WERI-Rb-1 (cell line): Measurements from ENCODE around the gene RGS4.

ENCODE experiments used
- DNase-seq: peaks from one replicate; pipeline ENCODE4 v3.0.0-alpha.2; 2020
- H3K27ac ChIP-seq: fragments of 250-450 bp; sonication (Bioruptor Pico); 2 replicates; pipeline ENCODE4 v1.5.1; 2020; ENCODE audit warnings: mild to moderate bottlenecking, moderate library complexity
- H3K27me3 ChIP-seq: fragments of 250-450 bp; sonication (Bioruptor Pico); 2 replicates; pipeline ENCODE4 v1.5.1; 2021; ENCODE audit warnings: mild to moderate bottlenecking, low read depth, moderate library complexity; ENCODE audit not compliant: insufficient read depth, severe bottlenecking
- H3K36me3 ChIP-seq: fragments of 250-450 bp; sonication (Bioruptor Pico); 2 replicates; pipeline ENCODE4 v1.5.1; 2020; ENCODE audit warnings: mild to moderate bottlenecking, moderate library complexity
- H3K4me3 ChIP-seq: 2 replicates; pipeline ENCODE4 v1.5.1; 2011; ENCODE audit warnings: low read depth, mild to moderate bottlenecking, control low read depth, low read length
- H3K9me3 ChIP-seq: fragments of 250-450 bp; sonication (Bioruptor Pico); 2 replicates; pipeline ENCODE4 v1.5.1; 2021; ENCODE audit warnings: mild to moderate bottlenecking, moderate library complexity; ENCODE audit not compliant: severe bottlenecking
- TF ChIP-seq, protein P1 (sequence below): IDR thresholded peaks from 2 replicates; pipeline ENCODE4 v1.5.1; 2011; ENCODE audit warnings: low read depth, mild to moderate bottlenecking, control low read depth, inconsistent platforms, low read length

The RGS4 gene

DNA sequence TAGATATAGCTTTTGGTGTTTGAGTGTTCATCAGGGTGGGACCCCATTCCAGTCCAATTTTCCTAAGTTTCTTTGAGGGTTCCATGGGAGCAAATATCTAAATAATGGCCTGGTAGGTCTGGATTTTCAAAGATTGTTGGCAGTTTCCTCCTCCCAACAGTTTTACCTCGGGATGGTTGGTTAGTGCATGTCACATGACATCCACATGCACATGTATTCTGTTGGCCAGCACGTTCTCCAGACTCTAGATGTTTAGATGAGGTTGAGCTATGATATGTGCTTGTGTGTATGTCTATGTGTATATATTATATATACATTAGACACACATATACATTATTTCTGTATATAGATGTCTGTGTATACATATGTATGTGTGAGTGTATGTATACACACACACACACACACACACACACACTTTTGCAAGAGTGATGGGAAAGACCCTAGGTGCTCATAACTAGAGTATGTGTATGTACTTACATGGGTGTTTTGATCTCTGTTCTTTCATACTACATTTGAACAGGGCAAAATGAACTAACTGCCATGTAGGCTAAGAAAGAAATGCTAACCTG lies 5.6 kb downstream of the RGS4 start:
- no peak for DNase-seq
- TF ChIP-seq, protein P1, sequence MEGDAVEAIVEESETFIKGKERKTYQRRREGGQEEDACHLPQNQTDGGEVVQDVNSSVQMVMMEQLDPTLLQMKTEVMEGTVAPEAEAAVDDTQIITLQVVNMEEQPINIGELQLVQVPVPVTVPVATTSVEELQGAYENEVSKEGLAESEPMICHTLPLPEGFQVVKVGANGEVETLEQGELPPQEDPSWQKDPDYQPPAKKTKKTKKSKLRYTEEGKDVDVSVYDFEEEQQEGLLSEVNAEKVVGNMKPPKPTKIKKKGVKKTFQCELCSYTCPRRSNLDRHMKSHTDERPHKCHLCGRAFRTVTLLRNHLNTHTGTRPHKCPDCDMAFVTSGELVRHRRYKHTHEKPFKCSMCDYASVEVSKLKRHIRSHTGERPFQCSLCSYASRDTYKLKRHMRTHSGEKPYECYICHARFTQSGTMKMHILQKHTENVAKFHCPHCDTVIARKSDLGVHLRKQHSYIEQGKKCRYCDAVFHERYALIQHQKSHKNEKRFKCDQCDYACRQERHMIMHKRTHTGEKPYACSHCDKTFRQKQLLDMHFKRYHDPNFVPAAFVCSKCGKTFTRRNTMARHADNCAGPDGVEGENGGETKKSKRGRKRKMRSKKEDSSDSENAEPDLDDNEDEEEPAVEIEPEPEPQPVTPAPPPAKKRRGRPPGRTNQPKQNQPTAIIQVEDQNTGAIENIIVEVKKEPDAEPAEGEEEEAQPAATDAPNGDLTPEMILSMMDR = no peak
- no peak overlapping the region for H3K27ac ChIP-seq
- H3K4me3 ChIP-seq = no peak overlapping the region
- no peaks in the 10 kb centered on the region for H3K9me3 ChIP-seq
- no peaks in the 10 kb centered on the region for H3K36me3 ChIP-seq
- no peaks in the 10 kb centered on the region for H3K27me3 ChIP-seq

DNA sequence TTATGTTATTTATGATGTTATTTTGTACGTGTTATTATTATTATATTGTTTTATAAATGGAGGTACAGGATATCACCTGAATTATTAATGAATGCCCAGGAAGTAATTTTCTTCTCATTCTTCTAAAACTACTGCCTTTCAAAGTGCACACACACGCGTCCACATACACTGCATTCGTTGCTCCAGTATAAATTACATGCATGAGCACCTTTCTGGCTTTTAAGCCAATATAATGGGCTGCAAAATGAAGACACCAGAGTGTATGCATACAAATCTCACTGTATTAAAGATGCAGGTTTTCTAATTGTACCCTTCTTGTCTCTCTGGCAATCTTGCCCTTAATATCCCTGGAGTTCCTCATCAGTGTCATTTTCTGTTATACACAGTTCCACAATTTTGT lies 6.9 kb downstream of the RGS4 start:
- Histone ChIP-seq H3K27ac (no peak overlapping the region), H3K27me3 (no peaks in the 10 kb centered on the region), H3K36me3 (no peaks in the 10 kb centered on the region), H3K9me3 (no peaks in the 10 kb centered on the region), H3K4me3 (no peak overlapping the region)
- DNase-seq = no peak
- TF ChIP-seq, protein P1 = no peak

DNA sequence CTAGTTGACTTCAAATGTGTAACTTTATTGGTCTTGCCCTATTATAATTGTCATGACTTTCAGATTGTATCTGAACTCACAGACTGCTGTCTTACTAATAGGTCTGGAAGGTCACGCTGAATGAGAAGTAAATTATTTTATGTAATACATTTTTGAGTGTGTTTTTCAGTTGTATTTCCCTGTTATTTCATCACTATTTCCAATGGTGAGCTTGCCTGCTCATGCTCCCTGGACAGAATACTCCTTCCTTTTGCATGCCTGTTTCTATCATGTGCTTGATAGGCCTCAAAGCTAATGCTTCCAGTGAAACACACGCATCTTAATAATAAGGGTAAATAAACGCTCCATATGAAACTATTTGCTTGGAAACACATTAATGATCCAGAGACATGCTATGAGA lies 7.3 kb downstream of the RGS4 start:
- no peak for DNase-seq
- TF ChIP-seq, protein P1 = no peak
- Histone ChIP-seq H3K27me3 (no peaks in the 10 kb centered on the region), H3K27ac (no peak overlapping the region), H3K9me3 (no peaks in the 10 kb centered on the region), H3K36me3 (no peaks in the 10 kb centered on the region), H3K4me3 (no peak overlapping the region)

DNA sequence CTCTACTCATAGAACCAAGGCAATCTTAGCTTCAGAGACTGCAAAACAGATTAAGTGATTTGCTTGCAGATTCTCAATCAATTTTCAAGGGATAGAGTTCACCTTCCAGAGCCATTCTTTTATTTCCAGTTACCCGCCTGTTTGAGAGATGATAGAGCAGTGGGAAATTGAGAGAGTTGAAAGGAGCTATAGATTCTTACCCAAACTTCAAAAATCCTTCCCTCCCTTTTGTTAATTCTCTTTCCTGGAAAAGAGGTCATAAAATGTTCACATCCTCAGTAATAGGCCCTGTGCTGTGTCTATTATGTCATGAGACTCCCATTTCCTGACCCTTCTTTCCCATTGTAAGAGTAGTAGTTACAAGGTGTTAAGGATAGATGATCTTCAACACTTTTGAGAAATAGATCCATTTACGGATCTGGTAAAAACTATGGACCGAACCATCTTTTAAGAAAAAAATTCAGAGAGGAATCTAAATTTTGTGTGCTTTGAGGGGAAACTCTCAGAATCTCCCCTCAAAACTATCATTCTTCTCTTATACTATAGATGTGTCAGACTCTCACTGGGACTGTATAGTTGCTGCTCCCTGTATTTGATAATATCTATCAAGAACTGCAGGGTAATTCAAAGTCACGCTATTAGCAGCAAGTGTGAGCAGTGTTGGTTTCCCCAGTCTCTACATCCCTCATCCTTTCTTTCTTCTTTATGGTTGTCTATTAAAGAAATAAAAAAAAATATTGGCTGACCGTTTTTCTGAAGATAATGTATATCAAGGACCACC lies 8.0 kb downstream of the RGS4 start:
- Histone ChIP-seq H3K36me3 (no peaks in the 10 kb centered on the region), H3K27ac (no peak overlapping the region), H3K4me3 (no peak overlapping the region), H3K9me3 (no peaks in the 10 kb centered on the region), H3K27me3 (no peaks in the 10 kb centered on the region)
- DNase-seq = no peak
- TF ChIP-seq, protein P1 = no peak

DNA sequence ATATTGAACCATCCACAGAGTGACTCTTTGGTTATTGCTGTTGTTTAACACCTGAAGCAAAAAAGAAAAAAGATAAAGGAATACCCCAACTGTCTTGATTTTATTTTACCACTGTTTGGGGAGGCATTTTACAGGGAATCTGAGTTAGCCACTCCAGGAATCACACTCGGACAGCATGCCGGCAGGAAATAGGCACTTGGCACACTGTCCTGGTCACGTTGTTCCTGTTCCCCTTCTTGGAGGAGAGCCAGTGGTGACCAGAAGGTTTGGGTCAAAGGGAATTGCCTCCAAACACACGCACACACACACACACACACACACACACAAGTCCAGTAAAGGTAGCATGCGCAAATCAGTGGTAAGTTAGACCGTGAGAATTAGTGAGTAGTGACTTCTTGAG lies 13.8 kb downstream of the RGS4 start:
- no peak for DNase-seq
- H3K9me3 ChIP-seq = no peaks in the 10 kb centered on the region
- H3K4me3 ChIP-seq = no peak overlapping the region
- TF ChIP-seq, protein P1 = no peak
- no peaks in the 10 kb centered on the region for H3K36me3 ChIP-seq
- no peak overlapping the region for H3K27ac ChIP-seq
- no peaks in the 10 kb centered on the region for H3K27me3 ChIP-seq

DNA sequence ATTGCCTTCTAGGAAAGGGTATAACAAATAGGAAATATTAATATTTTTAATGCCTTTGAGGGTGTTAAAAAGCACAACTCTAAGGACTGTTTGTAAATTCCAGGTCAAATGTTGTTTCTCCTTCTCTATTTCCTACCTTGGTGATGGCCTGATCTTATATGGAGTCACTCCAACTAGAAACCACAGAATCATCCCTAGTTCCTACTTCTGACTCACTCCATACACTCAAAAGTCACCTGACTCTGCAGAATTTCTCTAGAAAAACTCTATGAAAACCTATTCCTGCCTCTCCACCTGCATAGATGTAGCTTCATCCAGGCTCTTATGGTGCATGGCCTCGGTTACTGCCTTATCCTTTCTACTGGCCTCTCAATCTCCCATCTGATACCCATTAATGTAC lies 14.5 kb downstream of the RGS4 start:
- Histone ChIP-seq H3K9me3 (no peaks in the 10 kb centered on the region), H3K36me3 (no peaks in the 10 kb centered on the region), H3K27ac (no peak overlapping the region)

More for the DNA sequence above, 14.5 kb downstream of the RGS4 start:
- TF ChIP-seq, protein P1 = no peak
- DNase-seq = no peak
- Histone ChIP-seq H3K4me3 (no peak overlapping the region), H3K27me3 (no peaks in the 10 kb centered on the region)
